GM12875 (cell line): ENCODE measurements around the gene PKM.

Source experiments
- H3K4me3 ChIP-seq: one replicate; pipeline ENCODE4 v1.5.1; 2011; ENCODE audit warnings: low read depth, low read length, control low read depth
- CTCF ChIP-seq: IDR thresholded peaks from 2 replicates; pipeline ENCODE4 v1.5.1; 2011; ENCODE audit warnings: low read depth, mild to moderate bottlenecking, control low read depth, inconsistent platforms, low read length, moderate library complexity, borderline replicate concordance; ENCODE audit not compliant: insufficient read depth

PKM gene

DNA sequence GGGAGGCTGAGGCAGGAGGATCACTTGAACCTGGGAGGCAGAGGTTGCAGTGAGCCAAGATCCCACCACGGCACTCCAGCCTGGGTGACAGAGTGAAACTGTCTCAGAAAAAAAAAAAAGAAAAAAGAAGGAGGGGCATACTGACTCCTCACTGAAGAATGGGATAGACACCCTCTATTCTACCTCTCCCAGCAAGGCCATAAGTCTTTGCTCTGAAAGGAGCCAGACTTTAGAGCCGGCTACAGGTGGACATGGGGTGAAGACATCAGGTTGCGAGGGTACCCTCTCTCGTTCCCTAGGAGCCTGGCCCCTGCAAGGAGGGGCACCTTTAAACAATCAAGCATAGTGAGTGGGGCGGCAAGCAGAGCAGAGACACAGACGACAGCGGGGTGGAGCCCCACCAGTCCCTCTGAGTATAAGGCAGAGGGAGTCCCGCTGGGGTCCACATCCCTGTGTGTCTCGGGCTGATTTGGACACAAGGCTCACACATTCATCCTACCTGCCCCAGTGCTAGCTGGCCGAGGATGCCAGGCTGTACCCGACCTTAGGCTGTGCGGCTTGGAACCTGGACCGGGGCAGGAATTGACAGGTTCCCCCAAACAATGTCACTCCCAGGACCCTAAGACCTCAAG is 34.5 kb downstream of the PKM start:
- TF ChIP-seq CTCF = no peak
- H3K4me3 ChIP-seq = no peak overlapping the region

DNA sequence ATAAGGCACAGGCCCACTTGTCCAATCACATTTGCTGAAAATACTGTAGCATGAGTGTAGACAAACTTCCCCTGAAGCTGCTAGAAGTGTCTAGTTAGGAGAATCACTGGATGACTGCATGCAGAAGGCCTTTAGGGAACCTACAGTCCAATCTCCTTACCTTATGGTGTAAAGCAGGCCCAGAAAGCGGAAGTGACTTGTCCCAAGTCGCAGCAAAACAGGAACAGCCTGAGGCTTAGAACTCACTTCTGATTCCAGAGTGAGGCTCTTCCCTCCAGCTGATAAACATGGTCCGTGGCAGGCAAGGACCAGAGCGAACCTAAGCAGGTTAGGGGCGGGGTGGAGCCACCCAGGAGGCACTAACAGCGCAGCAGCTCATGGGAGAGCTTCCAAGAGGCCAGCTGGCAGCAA is 35.9 kb downstream of the PKM start:
- no peak for TF ChIP-seq CTCF
- H3K4me3 ChIP-seq = no peak overlapping the region

- no peak for TF ChIP-seq CTCF
- H3K4me3 ChIP-seq = no peak overlapping the region
These were observed 37.1 kb downstream of the PKM start for GRCh38 chr15:72193836-72194396.

DNA sequence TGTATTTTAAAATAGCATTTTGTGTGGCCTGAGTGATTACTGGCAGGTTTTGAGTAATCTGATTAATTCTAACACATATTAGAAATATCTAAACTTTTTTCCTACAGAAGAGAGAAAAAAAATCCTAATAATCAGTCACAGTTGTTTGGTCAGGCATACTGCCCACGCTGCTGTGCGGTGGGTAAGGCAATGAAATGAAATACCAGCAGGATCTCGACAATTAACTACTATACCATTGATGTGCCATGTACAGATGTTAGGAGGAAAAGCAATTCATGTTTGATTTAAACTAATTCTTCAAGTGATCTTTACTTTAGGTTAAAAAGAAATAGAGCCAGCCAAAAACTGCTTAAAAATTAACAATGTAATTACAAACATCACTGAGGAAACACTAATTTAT is 38.6 kb downstream of the PKM start:
- TF ChIP-seq CTCF = no peak
- H3K4me3 ChIP-seq = no peak overlapping the region

DNA sequence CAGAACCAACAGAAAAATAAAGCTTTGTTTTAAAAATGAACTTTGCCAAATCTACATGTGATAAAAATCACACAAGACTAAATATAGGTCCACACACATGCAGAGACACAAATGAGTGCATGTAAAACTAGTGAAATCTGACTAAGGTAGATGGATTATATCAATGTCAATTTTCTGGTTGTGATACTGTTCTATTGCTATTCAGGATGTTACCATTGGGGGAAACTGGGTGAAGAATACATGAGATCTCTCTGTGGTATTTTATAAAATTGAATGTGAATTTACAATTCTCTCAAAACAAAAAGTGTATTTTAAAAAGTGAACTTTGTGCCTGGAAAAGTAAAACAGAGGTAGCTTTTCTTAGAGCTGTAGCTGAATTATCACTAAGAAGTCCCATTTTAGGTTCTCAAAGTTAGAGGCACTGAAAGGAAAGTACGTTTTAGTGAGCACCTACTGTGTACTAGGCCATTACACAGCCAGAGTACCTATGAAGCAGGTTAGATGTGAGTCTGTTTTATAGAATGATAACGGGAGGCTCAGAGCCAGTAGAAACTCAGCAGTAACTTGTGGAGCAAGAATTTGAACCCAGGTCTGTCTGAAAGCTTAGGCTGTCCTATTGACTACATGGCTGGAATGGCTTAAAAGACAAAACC is 41.6 kb downstream of the PKM start:
- no peak overlapping the region for H3K4me3 ChIP-seq
- TF ChIP-seq CTCF = no peak

GRCh38 chr15:72184165-72184811 is 46.7 kb downstream of the PKM start:
- no peak overlapping the region for H3K4me3 ChIP-seq
- no peak for TF ChIP-seq CTCF

GRCh38 chr15:72183781-72184164 is 47.2 kb downstream of the PKM start:
- no peak overlapping the region for H3K4me3 ChIP-seq
- no peak for TF ChIP-seq CTCF
